ENCODE results near the gene CIROP.

The CIROP gene

GRCh38 chr14:23093104-23093503, 11.7 kb downstream of the CIROP start:
- no peak for DNase-seq

GRCh38 chr14:23091294-23092225, 13.2 kb downstream of the CIROP start:
- no peak for DNase-seq

- no peak for DNase-seq
Observed at GRCh38 chr14:23090254-23090636, 14.5 kb downstream of the CIROP start.

GRCh38 chr14:23089498-23090253, 15.1 kb downstream of the CIROP start:
- DNase-seq = no peak

GRCh38 chr14:23086565-23086964, 18.2 kb downstream of the CIROP start:
- DNase-seq = no peak

- no peak for DNase-seq
Observed at GRCh38 chr14:23085458-23085857, 19.3 kb downstream of the CIROP start.

GRCh38 chr14:23080474-23080873, 24.3 kb downstream of the CIROP start:
- DNase-seq = no peak

GRCh38 chr14:23079716-23080115, 25.1 kb downstream of the CIROP start:
- DNase-seq = no peak

- no peak for DNase-seq
Observed at GRCh38 chr14:23078692-23079116, 26.1 kb downstream of the CIROP start.

GRCh38 chr14:23077962-23078361, 26.8 kb downstream of the CIROP start:
- no peak for DNase-seq

GRCh38 chr14:23076785-23077408, 27.9 kb downstream of the CIROP start:
- no peak for DNase-seq

- DNase-seq = no peak
Observed at GRCh38 chr14:23074906-23075305, 29.9 kb downstream of the CIROP start.

- DNase-seq = no peak
Observed at GRCh38 chr14:23071921-23072539, 32.8 kb downstream of the CIROP start.

- DNase-seq = no peak
Observed at GRCh38 chr14:23071244-23071920, 33.4 kb downstream of the CIROP start.

- DNase-seq = no peak
Observed at GRCh38 chr14:23070262-23071129, 34.3 kb downstream of the CIROP start.

- no peak for DNase-seq
Observed at GRCh38 chr14:23069413-23069806, 35.4 kb downstream of the CIROP start.

- no peak for DNase-seq
Observed at GRCh38 chr14:23068789-23069412, 35.9 kb downstream of the CIROP start.

GRCh38 chr14:23067847-23068788, 36.7 kb downstream of the CIROP start:
- DNase-seq = no peak

GRCh38 chr14:23066855-23067744, 37.7 kb downstream of the CIROP start:
- no peak for DNase-seq
